Suprapubic skin (tissue), 3 donors: Measurements from ENCODE around the gene ERO1B.

Source experiments
- CTCF ChIP-seq, 2 donors: fragments of 200-600 bp in 1 of 2; fragments of 450-650 bp in 1 of 2; sonication (generic) in 1 of 2; IDR thresholded peaks; one replicate each; pipeline ENCODE4 v1.5.1; 2016 to 2019; ENCODE audit warnings: antibody characterized with exemption in 2 of 2, mild to moderate bottlenecking in 1 of 2, moderate library complexity in 1 of 2
- EP300 ChIP-seq: sonication (generic); formaldehyde crosslinking; IDR thresholded peaks from one replicate; pipeline ENCODE4 v1.6.1; 2017; ENCODE audit warnings: antibody characterized with exemption

GRCh38 chr1:236209713-236210112, 72.0 kb downstream of the ERO1B start:
- TF ChIP-seq CTCF (IDR thresholded peaks at IDR 0.05) (no peak), EP300 (no peak)
